Measurements from ENCODE around the gene WDSUB1.

The WDSUB1 gene, protein sequence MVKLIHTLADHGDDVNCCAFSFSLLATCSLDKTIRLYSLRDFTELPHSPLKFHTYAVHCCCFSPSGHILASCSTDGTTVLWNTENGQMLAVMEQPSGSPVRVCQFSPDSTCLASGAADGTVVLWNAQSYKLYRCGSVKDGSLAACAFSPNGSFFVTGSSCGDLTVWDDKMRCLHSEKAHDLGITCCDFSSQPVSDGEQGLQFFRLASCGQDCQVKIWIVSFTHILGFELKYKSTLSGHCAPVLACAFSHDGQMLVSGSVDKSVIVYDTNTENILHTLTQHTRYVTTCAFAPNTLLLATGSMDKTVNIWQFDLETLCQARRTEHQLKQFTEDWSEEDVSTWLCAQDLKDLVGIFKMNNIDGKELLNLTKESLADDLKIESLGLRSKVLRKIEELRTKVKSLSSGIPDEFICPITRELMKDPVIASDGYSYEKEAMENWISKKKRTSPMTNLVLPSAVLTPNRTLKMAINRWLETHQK

GRCh38 chr2:159285929-159286708 lies at the start of gene WDSUB1:
Gene WDSUB1 (minus strand): TSS chr2:159286703. CDS start chr2:159283069, 3,634 bp downstream.
- Histone ChIP-seq H2AFZ (ENCODE audit: low read depth, low read length) (peak within 1 kb of the TSS; percentile 100), H3K36me3 (ENCODE audit: insufficient read depth, low read length) (peaks cover 4% of the 10 kb centered on the region), H3K4me3 (ENCODE audit: low read length) (peak within 1 kb of the TSS; percentile 88), H3K4me1 (ENCODE audit: insufficient read depth, low read length) (peaks cover 3% of the 10 kb centered on the region), H3K27me3 (ENCODE audit: insufficient read depth, low read length) (no peaks in the 10 kb centered on the region), H3K9me3 (ENCODE audit: low read length) (peaks cover 3% of the 10 kb centered on the region)

DNA sequence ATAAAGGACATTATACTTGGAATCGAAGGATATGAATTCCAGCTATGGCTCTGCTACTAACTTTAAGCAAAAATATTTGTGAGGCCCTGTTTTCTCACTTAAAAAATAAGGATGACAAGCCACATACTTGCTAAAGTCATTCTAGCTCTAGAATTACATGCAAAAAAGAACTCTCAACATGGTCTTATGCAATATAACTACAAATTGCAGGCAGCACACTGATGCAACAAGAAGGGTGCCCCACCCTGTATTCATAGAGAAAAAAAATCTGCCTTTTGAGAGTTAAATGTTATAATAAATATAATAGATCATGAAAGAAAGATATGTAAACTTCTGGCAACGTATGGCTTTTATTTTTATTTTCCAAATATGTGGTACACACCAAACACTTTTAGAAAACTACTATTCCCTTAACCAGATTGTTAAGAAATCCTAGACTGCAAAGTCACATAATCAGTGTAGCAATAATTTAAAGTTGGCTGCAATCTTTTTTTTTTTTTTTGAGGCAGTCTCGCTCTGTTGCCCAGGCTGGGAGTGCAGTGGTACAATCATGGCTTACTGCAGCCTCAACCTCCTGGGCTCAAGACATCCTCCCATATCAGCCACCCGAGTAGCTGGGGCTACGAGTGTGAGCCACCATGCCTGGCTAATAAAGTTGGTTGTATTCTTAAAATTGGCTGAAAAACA lies 40.2 kb upstream of the WDSUB1 start:
- H3K9me3 ChIP-seq (ENCODE audit: low read length) = no peaks in the 10 kb centered on the region
- no peak overlapping the region for H2AFZ ChIP-seq (ENCODE audit: low read depth, low read length)
- peaks cover 69% of the 10 kb centered on the region for H3K36me3 ChIP-seq (ENCODE audit: insufficient read depth, low read length)
- H3K4me3 ChIP-seq (ENCODE audit: low read length) = no peak overlapping the region
- no peaks in the 10 kb centered on the region for H3K27me3 ChIP-seq (ENCODE audit: insufficient read depth, low read length)
- no peaks in the 10 kb centered on the region for H3K4me1 ChIP-seq (ENCODE audit: insufficient read depth, low read length)

DNA sequence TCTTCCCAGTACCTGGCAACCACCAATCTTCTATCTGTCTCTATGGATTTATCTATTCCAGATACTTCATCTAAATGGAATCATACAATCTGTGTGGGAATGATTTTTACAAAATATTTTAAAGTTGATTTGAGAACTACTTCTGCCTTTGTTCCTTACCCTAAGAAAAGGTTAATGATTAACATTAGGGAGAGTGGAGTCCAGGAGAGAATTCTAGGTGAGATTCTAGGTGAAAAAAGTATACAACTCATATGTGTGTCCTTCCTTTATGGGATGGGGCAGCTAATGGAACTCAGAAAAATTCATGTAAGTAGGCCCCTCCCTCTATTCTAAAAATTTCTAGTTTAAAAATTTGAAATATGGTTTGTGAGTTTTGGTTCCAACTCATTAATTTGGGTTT lies 35.9 kb upstream of the WDSUB1 start:
- peaks cover 75% of the 10 kb centered on the region for H3K36me3 ChIP-seq (ENCODE audit: insufficient read depth, low read length)

GRCh38 chr2:159317392-159318088 lies 31.0 kb upstream of the WDSUB1 start:
- peaks cover 7% of the 10 kb centered on the region for H3K9me3 ChIP-seq (ENCODE audit: low read length)
- H3K4me1 ChIP-seq (ENCODE audit: insufficient read depth, low read length) = no peaks in the 10 kb centered on the region
- H2AFZ ChIP-seq (ENCODE audit: low read depth, low read length) = no peak overlapping the region
- H3K4me3 ChIP-seq (ENCODE audit: low read length) = no peak overlapping the region
- H3K27me3 ChIP-seq (ENCODE audit: insufficient read depth, low read length) = no peaks in the 10 kb centered on the region
- peaks cover 64% of the 10 kb centered on the region for H3K36me3 ChIP-seq (ENCODE audit: insufficient read depth, low read length)

More for the DNA sequence above, 35.9 kb upstream of the WDSUB1 start:
- H3K4me3 ChIP-seq (ENCODE audit: low read length) = no peak overlapping the region
- H3K4me1 ChIP-seq (ENCODE audit: insufficient read depth, low read length) = no peaks in the 10 kb centered on the region
- H2AFZ ChIP-seq (ENCODE audit: low read depth, low read length) = no peak overlapping the region
- H3K9me3 ChIP-seq (ENCODE audit: low read length) = peaks cover 2% of the 10 kb centered on the region
- H3K27me3 ChIP-seq (ENCODE audit: insufficient read depth, low read length) = no peaks in the 10 kb centered on the region

DNA sequence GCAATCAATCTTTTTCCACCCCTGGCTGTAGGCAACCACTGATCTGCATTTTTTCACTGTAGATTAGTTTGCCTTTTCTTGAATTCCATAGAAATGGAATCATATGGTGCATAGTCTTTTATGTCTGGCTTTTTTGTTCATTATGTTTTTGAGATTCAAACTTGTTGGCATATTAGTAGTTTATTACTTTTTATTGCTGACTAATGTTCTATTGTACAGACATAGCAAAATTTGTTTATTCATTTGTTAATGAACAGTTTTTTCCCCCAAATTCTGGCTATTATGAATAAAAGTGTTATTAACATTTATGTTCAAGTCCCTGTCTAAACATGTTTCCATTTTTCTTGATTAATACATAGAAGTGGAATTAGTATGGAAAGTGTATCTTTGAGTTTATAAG lies 21.4 kb upstream of the WDSUB1 start:
- H3K27me3 ChIP-seq (ENCODE audit: insufficient read depth, low read length) = no peaks in the 10 kb centered on the region
- no peak overlapping the region for H2AFZ ChIP-seq (ENCODE audit: low read depth, low read length)
- H3K36me3 ChIP-seq (ENCODE audit: insufficient read depth, low read length) = no peaks in the 10 kb centered on the region
- H3K4me3 ChIP-seq (ENCODE audit: low read length) = no peak overlapping the region
- no peaks in the 10 kb centered on the region for H3K9me3 ChIP-seq (ENCODE audit: low read length)
- no peaks in the 10 kb centered on the region for H3K4me1 ChIP-seq (ENCODE audit: insufficient read depth, low read length)

DNA sequence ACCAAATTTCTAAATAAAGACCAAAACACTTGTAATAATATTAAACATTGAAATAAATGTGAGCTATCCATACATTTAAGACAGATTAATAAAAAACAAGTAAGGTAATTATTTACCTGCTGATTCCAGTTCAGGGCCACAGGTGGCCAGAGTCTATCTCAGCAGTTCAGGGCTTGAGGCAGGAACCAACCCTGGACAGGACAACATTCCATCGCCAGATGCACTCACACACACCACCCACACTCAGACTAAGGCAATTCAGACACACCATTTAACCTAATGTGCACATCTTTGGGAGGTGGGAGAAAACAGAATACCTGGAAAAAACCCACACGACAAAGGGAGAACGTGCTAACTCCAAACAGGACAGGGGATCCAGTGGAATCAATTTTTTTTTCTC lies 14.1 kb upstream of the WDSUB1 start:
- no peaks in the 10 kb centered on the region for H3K27me3 ChIP-seq (ENCODE audit: insufficient read depth, low read length)
- no peaks in the 10 kb centered on the region for H3K9me3 ChIP-seq (ENCODE audit: low read length)
- no peaks in the 10 kb centered on the region for H3K4me1 ChIP-seq (ENCODE audit: insufficient read depth, low read length)
- no peak overlapping the region for H3K4me3 ChIP-seq (ENCODE audit: low read length)
- H3K36me3 ChIP-seq (ENCODE audit: insufficient read depth, low read length) = no peaks in the 10 kb centered on the region
- no peak overlapping the region for H2AFZ ChIP-seq (ENCODE audit: low read depth, low read length)

- no peaks in the 10 kb centered on the region for H3K4me1 ChIP-seq (ENCODE audit: insufficient read depth, low read length)
These were observed 12.5 kb upstream of the WDSUB1 start for GRCh38 chr2:159298967-159299366.

GRCh38 chr2:159297042-159297707 lies 10.7 kb upstream of the WDSUB1 start:
- no peaks in the 10 kb centered on the region for H3K4me1 ChIP-seq (ENCODE audit: insufficient read depth, low read length)
- H2AFZ ChIP-seq (ENCODE audit: low read depth, low read length) = no peak overlapping the region
- no peaks in the 10 kb centered on the region for H3K9me3 ChIP-seq (ENCODE audit: low read length)
- H3K36me3 ChIP-seq (ENCODE audit: insufficient read depth, low read length) = no peaks in the 10 kb centered on the region
- no peaks in the 10 kb centered on the region for H3K27me3 ChIP-seq (ENCODE audit: insufficient read depth, low read length)
- H3K4me3 ChIP-seq (ENCODE audit: low read length) = no peak overlapping the region

More at GRCh38 chr2:159298967-159299366, 12.5 kb upstream of the WDSUB1 start:
- Histone ChIP-seq H2AFZ (ENCODE audit: low read depth, low read length) (no peak overlapping the region), H3K36me3 (ENCODE audit: insufficient read depth, low read length) (no peaks in the 10 kb centered on the region), H3K4me3 (ENCODE audit: low read length) (no peak overlapping the region), H3K9me3 (ENCODE audit: low read length) (no peaks in the 10 kb centered on the region), H3K27me3 (ENCODE audit: insufficient read depth, low read length) (no peaks in the 10 kb centered on the region)

- H3K27me3 ChIP-seq (ENCODE audit: insufficient read depth, low read length) = no peaks in the 10 kb centered on the region
- H3K4me3 ChIP-seq (ENCODE audit: low read length) = no peak overlapping the region
- no peak overlapping the region for H2AFZ ChIP-seq (ENCODE audit: low read depth, low read length)
- peaks cover 3% of the 10 kb centered on the region for H3K4me1 ChIP-seq (ENCODE audit: insufficient read depth, low read length)
- no peaks in the 10 kb centered on the region for H3K9me3 ChIP-seq (ENCODE audit: low read length)
- H3K36me3 ChIP-seq (ENCODE audit: insufficient read depth, low read length) = no peaks in the 10 kb centered on the region
These were observed 5.7 kb upstream of the WDSUB1 start for GRCh38 chr2:159292157-159292556.

DNA sequence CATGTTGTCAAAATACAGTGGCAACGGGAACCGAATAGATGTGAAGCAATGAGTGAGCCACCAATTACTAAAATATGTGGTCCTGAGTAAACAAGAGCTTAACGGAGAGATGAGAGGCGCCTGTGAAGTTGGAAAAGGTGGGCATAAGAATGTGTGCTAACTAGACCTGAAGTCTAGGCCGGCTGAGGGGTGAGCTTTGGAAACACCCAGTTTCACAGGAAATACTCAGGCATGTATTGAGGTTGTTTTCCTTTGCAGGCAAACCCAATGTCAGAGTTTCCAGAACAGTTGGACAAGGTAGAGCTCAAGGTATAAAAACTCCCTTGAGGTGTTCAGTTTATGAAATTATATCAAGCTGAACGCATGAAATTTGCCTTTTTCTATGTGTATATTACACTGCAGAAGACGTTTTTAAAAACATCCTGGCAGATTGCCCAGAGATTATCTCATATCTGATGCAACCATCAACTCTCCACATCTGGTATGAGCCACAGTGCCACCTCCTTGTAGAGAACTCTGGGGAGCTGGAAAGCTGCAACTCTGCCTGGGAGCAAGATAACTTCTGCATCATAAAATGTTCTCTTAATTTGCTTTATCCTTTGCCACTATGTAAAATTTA lies 3.9 kb upstream of the WDSUB1 start:
- H2AFZ ChIP-seq (ENCODE audit: low read depth, low read length) = no peak overlapping the region
- H3K9me3 ChIP-seq (ENCODE audit: low read length) = no peaks in the 10 kb centered on the region
- H3K4me1 ChIP-seq (ENCODE audit: insufficient read depth, low read length) = peaks cover 3% of the 10 kb centered on the region
- no peak overlapping the region for H3K4me3 ChIP-seq (ENCODE audit: low read length)
- H3K27me3 ChIP-seq (ENCODE audit: insufficient read depth, low read length) = no peaks in the 10 kb centered on the region
- H3K36me3 ChIP-seq (ENCODE audit: insufficient read depth, low read length) = no peaks in the 10 kb centered on the region

GRCh38 chr2:159287733-159288132 lies 1.2 kb upstream of the WDSUB1 start:
- Histone ChIP-seq H2AFZ (ENCODE audit: low read depth, low read length) (peak overlapping the region; percentile 100), H3K4me3 (ENCODE audit: low read length) (peak overlapping the region; percentile 88), H3K36me3 (ENCODE audit: insufficient read depth, low read length) (peaks cover 1% of the 10 kb centered on the region), H3K27me3 (ENCODE audit: insufficient read depth, low read length) (no peaks in the 10 kb centered on the region), H3K9me3 (ENCODE audit: low read length) (peaks cover under 1% of the 10 kb centered on the region), H3K4me1 (ENCODE audit: insufficient read depth, low read length) (peaks cover 3% of the 10 kb centered on the region)

All from neuron (in vitro differentiated cells).